ENCODE measurements around the gene FOXP4. TPM values are rescaled to one million over a fixed set of nuclear protein-coding genes. Genes with fewer than 3 reads are reported as not detected.

FOXP4 gene
- total RNA-seq, 1 donor from 2014 or later = 27.9 TPM

DNA sequence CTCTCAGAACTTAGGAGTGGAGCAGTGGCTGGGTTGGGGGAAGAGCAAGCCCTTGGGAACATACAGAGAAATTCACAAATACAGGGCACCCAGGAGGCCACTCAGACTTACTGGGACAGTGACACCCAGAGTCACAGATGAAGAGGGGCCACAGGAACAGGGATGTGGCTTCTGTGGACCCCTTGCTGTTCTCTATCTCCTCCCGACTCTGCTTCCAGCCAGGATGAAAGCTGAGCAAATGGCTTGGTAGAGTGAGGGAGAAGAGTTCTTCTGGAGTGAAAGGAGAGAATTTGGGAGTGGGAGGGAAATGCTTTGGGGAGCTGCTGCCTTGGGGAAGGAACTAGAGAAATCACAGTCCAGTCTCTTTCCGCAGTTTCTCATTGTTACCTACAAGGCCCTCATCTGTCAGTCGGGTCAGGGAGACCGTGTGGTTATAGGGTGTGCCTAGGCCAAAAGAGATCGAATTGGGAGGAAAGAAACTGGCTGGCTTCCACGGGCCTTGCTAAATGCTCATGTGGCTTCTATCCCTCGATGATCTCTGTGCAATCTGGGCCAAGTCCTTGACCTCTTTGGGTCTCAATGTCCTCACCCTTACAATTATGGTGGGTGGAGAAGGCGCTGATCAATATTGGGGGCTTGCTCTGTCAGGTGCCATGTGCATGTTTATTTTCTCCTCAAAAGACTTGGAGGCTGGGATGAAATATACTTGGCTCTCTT lies 17.0 kb downstream of the FOXP4 start:
- TF ChIP-seq CTCF (IDR thresholded peaks at IDR 0.05; ENCODE audit: partially characterized antibody, unreplicated experiment) = no peak

DNA sequence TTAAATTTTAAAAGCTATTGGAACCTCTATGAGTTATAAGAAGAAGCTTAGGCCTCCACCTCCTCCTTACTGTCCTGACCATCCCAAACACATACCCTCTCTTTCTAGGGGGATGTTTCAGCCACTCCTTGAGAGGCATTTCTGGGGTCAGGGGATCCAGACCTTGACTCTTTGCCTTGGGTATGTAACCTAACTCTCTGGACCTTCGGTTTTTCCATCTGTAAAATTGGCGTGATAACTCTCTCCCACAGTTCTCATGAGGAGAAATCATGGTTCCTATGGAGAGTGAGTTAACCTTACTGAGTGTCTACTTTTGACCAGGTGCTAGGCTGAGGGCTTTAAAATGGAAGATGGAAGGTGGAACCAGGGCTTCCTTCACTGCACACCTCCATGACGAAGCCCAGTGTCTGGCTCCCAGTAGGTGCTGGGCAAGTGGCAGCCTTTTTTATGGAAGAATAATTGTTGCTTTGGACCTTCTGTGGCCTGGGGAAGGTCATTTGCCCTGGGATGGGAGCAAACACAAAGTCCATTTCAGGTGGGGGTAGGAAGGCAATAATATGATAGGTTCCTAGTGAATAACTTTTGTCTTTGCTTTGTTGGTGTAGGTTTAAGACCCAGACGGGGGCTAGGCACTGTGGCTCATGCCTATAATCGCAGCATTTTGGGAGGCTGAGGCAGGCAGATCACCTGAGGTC lies 18.4 kb downstream of the FOXP4 start:
- H3K36me3 Mint-ChIP-seq (ENCODE audit: unreplicated experiment) = no peaks in the 10 kb centered on the region
- no peak overlapping the region for H3K4me3 Mint-ChIP-seq (ENCODE audit: unreplicated experiment)
- H3K4me1 Mint-ChIP-seq (ENCODE audit: low read depth, unreplicated experiment) = peaks cover 23% of the 10 kb centered on the region
- DNase-seq = no peak
- peaks cover 6% of the 10 kb centered on the region for H3K27me3 Mint-ChIP-seq (ENCODE audit: unreplicated experiment)
- H3K27ac Mint-ChIP-seq (ENCODE audit: unreplicated experiment) = no peak overlapping the region
- peaks cover 1% of the 10 kb centered on the region for H3K9me3 Mint-ChIP-seq (ENCODE audit: unreplicated experiment)
- TF ChIP-seq CTCF (IDR thresholded peaks at IDR 0.05; ENCODE audit: partially characterized antibody, unreplicated experiment) = no peak

More for the DNA sequence above, 17.0 kb downstream of the FOXP4 start:
- Mint-ChIP-seq H3K27me3 (ENCODE audit: unreplicated experiment) (peaks cover 6% of the 10 kb centered on the region), H3K4me1 (ENCODE audit: low read depth, unreplicated experiment) (peaks cover 12% of the 10 kb centered on the region), H3K4me3 (ENCODE audit: unreplicated experiment) (no peak overlapping the region), H3K36me3 (ENCODE audit: unreplicated experiment) (no peaks in the 10 kb centered on the region), H3K9me3 (ENCODE audit: unreplicated experiment) (no peaks in the 10 kb centered on the region), H3K27ac (ENCODE audit: unreplicated experiment) (no peak overlapping the region)
- DNase-seq = no peak

DNA sequence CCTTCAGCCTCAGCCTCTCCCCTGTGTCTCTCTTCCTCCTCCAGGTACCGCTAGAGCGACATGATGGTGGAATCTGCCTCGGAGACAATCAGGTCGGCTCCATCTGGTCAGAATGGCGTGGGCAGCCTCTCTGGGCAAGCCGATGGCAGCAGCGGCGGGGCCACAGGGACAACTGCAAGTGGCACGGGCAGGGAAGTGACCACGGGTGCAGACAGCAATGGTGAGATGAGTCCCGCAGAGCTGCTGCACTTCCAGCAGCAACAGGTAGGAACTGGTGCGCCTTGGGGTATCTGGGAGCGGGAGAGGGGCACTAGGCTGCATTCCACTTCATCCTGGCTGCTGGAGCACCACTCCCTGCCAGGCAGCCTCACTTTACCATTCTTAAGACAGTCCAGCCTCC lies 19.5 kb downstream of the FOXP4 start:
- Mint-ChIP-seq H3K36me3 (ENCODE audit: unreplicated experiment) (no peaks in the 10 kb centered on the region), H3K9me3 (ENCODE audit: unreplicated experiment) (peaks cover 1% of the 10 kb centered on the region), H3K27me3 (ENCODE audit: unreplicated experiment) (peaks cover 6% of the 10 kb centered on the region), H3K27ac (ENCODE audit: unreplicated experiment) (no peak overlapping the region), H3K4me1 (ENCODE audit: low read depth, unreplicated experiment) (peaks cover 27% of the 10 kb centered on the region), H3K4me3 (ENCODE audit: unreplicated experiment) (no peak overlapping the region)
- TF ChIP-seq CTCF (IDR thresholded peaks at IDR 0.05; ENCODE audit: partially characterized antibody, unreplicated experiment) = no peak
- DNase-seq = no peak

- H3K4me3 Mint-ChIP-seq (ENCODE audit: unreplicated experiment) = no peak overlapping the region
- DNase-seq = no peak
- TF ChIP-seq CTCF (IDR thresholded peaks at IDR 0.05; ENCODE audit: partially characterized antibody, unreplicated experiment) = no peak
- H3K36me3 Mint-ChIP-seq (ENCODE audit: unreplicated experiment) = no peaks in the 10 kb centered on the region
- H3K4me1 Mint-ChIP-seq (ENCODE audit: low read depth, unreplicated experiment) = peaks cover 35% of the 10 kb centered on the region
- peaks cover 3% of the 10 kb centered on the region for H3K27me3 Mint-ChIP-seq (ENCODE audit: unreplicated experiment)
- no peak overlapping the region for H3K27ac Mint-ChIP-seq (ENCODE audit: unreplicated experiment)
- peaks cover 1% of the 10 kb centered on the region for H3K9me3 Mint-ChIP-seq (ENCODE audit: unreplicated experiment)
Observed at GRCh38 chr6:41566961-41567360, 20.8 kb downstream of the FOXP4 start.

GRCh38 chr6:41567684-41568083 lies 21.5 kb downstream of the FOXP4 start:
- Mint-ChIP-seq H3K27me3 (ENCODE audit: unreplicated experiment) (peaks cover 4% of the 10 kb centered on the region), H3K4me1 (ENCODE audit: low read depth, unreplicated experiment) (peaks cover 35% of the 10 kb centered on the region), H3K4me3 (ENCODE audit: unreplicated experiment) (no peak overlapping the region), H3K9me3 (ENCODE audit: unreplicated experiment) (peaks cover 1% of the 10 kb centered on the region), H3K27ac (ENCODE audit: unreplicated experiment) (no peak overlapping the region), H3K36me3 (ENCODE audit: unreplicated experiment) (no peaks in the 10 kb centered on the region)
- no peak for TF ChIP-seq CTCF (IDR thresholded peaks at IDR 0.05; ENCODE audit: partially characterized antibody, unreplicated experiment)
- no peak for DNase-seq
